ENCODE measurements around the gene EFCAB14.

GRCh38 chr1:46699666-46700065 is 19.2 kb downstream of the EFCAB14 start:
- TF ChIP-seq CTCF (IDR thresholded peaks at IDR 0.05): no peak
- no peak for TF ChIP-seq POLR2A (IDR thresholded peaks at IDR 0.05)
- no peak for TF ChIP-seq EP300 (IDR thresholded peaks at IDR 0.05)
- TF ChIP-seq POLR2AphosphoS5 (IDR thresholded peaks at IDR 0.05): no peak

All from upper lobe of left lung (tissue), 4 donors.